HG02852 (cell line): ENCODE data around the gene EVX2.
A peak's percentile ranks its signal among the peaks of the same experiment; 100 is the strongest.

Experiments used
- ATAC-seq: cut with Tn5 transposase; IDR thresholded peaks from one replicate; pipeline ENCODE4 v1.9.1; 2021; ENCODE audit warnings: mild to moderate bottlenecking, moderate library complexity; ENCODE audit not compliant: unreplicated experiment

EVX2 gene

GRCh38 chr2:176096986-176097819 lies 13.4 kb upstream of the EVX2 start:
- peak; percentile 83 for ATAC-seq

GRCh38 chr2:176096243-176096985 lies 12.7 kb upstream of the EVX2 start:
- no peak for ATAC-seq

DNA sequence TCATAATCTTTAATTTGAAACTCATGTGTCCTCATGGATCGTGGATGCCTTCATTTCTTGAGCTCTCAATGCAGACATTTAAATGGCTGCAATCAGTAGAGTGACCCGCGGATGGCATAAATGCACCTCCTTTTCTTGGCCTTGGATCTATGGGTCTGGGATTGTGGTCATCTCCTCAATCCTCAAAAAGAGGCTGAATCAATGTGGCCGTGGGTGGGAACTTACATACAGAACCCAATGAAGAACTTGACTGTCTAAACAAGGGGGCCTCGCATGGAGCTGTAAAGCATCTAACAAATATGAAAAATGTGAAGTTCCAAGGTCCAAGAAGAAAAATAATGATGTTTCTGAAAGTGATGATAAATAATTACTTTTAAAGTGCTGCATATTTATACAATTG lies 11.7 kb upstream of the EVX2 start:
- no peak for ATAC-seq

GRCh38 chr2:176094349-176094748 lies 10.6 kb upstream of the EVX2 start:
- no peak for ATAC-seq

DNA sequence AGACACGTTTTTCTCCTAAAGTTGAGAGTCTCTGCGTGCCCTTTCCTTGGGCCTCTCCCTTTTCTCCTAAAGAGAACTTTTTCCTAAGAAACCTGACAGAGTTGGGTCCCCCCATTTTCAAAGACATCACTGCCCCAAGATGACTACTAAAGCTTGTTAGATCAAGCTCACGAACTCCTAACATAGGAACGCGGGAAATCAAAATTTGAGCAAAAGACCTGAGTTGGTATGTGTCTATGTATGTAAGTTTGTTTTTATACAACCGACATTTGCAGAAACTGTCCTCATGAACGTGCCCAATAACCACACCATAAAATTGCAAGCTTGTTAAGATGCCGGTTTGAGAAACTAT lies 10.1 kb upstream of the EVX2 start:
- no peak for ATAC-seq

GRCh38 chr2:176093145-176093897 lies 9.6 kb upstream of the EVX2 start:
- ATAC-seq: no peak

- ATAC-seq: no peak
These were observed 8.7 kb upstream of the EVX2 start, which contains the start of gene HOXD13 for GRCh38 chr2:176092270-176093144. Gene HOXD13, plus strand, starts transcription at chr2:176092721. Its CDS starts 170 bp downstream, at chr2:176092891.

DNA sequence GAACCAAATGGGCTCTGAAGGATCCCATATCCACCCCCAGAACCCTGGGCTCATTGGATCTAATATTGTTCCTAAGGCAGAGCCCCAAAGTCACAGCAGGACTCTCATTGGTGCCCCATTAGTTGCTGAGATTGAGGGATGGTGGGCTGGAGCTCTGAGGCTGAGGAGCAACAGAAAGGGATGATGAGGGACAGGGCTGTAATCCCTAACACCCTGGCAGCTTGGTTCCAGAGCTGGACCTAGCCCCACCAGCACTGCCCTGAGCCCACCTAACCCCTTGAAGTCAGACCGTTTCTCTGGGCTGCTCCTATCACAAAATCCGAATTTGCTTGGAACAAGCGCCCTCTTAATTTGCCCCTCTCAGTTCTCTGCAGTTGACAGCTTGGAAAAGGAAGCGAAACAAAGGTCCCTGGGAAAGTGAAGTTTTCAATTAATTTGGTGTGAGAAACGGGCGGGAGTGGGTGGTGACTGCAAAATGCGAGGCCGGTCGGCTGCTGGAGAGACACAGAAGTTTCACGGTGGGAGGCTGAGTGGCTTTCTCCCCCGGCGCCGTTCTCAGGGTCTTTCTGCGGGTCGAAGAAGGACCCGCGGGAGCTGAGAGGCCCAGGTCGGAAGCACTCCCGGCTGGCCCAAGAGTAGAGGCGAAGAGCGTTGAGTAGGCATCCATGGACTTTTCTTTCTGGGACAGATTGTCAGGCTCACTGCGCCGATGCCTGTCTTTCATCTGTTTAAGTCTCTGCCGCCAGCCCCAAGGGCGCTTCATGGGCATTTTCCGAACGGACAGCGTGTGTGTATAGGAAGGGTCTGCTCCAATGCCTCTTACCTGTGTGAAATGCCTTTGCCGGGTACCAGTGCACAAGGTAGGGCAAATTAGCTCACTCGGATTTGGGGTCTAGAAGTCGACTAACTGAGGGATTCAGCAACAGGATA lies 7.8 kb upstream of the EVX2 start:
- no peak for ATAC-seq

DNA sequence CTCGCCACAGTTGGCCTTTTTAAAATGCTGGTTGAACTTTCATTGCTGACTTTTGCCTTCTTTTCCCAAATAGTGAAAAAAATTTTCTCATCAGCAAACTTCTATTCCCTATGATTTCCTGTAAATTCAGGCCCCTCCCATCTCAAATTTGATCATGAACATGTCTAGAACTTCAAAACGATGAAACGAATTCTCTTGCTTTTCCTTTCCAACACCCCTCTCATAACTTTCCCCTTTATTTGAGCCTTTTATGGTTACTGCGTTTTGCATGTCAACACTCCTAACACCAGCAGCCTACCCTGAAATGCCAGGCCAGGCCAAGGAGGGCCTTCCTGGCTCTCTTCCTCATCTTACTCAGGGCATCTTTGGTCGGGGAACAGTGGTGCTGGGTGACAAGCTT lies 7.1 kb upstream of the EVX2 start:
- no peak for ATAC-seq

GRCh38 chr2:176089843-176090395 lies 6.2 kb upstream of the EVX2 start:
- no peak for ATAC-seq

- ATAC-seq: no peak
These were observed 5.4 kb upstream of the EVX2 start for GRCh38 chr2:176088937-176089842.

DNA sequence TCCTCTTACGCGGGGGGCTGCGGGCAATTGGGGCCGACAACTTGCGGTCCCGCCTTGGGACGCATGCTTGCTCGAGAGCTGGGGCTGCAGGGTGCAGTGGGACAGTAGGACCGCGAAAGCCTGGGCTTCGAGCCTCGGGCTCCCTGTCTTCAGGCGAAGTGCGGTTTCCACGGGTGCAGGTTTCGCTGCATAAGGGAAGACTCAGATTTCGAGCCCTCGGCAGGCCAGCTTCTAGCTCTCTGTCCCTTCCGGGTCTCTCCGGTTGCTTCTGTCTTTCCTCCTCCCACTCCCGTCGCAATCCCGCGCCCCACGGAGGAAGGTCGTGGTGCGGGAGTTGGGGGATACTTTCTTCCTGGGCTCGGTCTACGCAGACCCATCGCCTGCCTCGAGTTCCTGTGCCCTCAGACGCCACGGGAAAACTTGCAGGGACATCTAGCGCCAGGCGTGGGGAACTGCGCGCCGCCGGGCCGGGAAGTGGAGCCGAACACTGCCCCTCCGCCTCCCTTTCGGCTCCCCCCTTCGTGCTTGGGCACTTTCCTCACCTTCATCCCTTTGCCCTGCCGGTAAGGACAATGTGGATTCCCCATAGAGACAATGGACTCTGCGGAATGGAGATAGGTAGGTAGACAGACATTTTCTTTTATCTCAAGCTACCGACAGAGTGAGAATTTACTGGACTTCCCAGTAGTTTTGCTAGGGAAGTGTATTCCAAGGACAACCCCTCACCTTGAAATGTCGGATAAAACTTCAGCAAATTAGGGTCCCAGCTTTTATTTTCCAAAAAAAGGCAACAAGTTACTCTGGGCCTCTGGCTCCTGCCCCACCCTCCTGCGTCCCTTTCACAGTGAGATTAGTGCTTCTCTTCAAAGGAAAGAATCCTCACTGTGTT lies 4.5 kb upstream of the EVX2 start:
- ATAC-seq: no peak

GRCh38 chr2:176087330-176088047 lies 3.7 kb upstream of the EVX2 start:
- no peak for ATAC-seq

GRCh38 chr2:176085861-176086771 lies 2.4 kb upstream of the EVX2 start:
- no peak for ATAC-seq

DNA sequence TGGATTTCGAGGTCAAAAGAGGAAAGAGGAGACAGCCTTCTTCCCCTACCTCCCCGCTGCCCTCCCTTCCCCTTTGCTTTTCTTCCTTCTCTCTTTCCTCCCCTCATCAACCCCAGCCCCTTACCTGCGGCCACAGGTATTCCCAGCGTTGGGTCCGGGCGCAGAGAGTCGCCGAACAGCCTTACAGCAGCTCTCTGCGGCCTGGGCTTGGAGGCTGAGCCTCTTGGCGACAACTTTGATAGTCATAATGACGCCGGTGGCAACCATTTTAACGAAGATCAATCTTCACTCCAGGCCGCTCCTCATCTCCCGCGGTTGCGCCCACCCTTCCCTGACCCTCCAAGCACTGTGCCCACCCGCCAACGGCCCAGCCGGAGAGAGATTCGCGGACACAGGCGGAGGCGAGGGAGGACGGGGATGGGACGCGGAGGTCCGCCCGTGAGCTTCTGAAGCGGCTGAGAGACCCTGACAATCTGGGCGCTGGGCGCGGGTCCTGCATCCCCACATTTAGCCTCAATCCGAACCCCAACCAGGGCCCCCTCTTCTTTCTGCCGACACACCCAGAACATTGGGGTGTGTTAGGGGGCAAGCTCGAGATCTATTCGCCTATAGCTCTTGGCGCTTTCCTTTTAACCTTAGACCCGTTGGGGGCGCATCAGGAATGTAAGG lies 1.5 kb upstream of the EVX2 start:
- ATAC-seq: no peak
